Activated B cell treated with CpG ODN at 0.5 μM for 24 hours (primary cell): ENCODE measurements around the gene PAK5. TPM values are rescaled to one million over a fixed set of nuclear protein-coding genes. Genes with fewer than 3 reads are reported as not detected.

Experiments used
- ATAC-seq: fragments of 200-7000 bp; cut with Tn5 transposase; one replicate; pipeline ENCODE4 v1.10.0; 2021; ENCODE audit warnings: low read depth, mild to moderate bottlenecking, moderate library complexity
- CTCF ChIA-PET: fragments of 350-600 bp; sonication (Branson Sonifier 250); formaldehyde crosslinking; loops from one replicate; lab custom pipeline; 2021; ENCODE audit warnings: antibody characterized with exemption; lab: Charles Lee
- POLR2A ChIA-PET: fragments of 350-600 bp; sonication (Branson Sonifier 250); formaldehyde crosslinking; loops from one replicate; lab custom pipeline; 2021; ENCODE audit warnings: antibody characterized with exemption; lab: Charles Lee
- DNase-seq: peaks from one replicate; pipeline ENCODE4 v3.0.0; 2022
- H3K27ac Mint-ChIP-seq: one replicate; pipeline ENCODE4 v1.8.0; 2020; ENCODE audit warnings: mixed read lengths
- H3K27me3 Mint-ChIP-seq: one replicate; pipeline ENCODE4 v1.8.0; 2021; ENCODE audit warnings: mixed read lengths
- H3K36me3 Mint-ChIP-seq: one replicate; pipeline ENCODE4 v1.8.0; 2021; ENCODE audit warnings: low read depth, mixed read lengths
- H3K4me1 Mint-ChIP-seq: one replicate; pipeline ENCODE4 v1.8.0; 2021; ENCODE audit warnings: mixed read lengths
- H3K4me3 Mint-ChIP-seq: one replicate; pipeline ENCODE4 v1.8.0; 2020; ENCODE audit warnings: mild to moderate bottlenecking, mixed read lengths
- H3K9me3 Mint-ChIP-seq: one replicate; pipeline ENCODE4 v1.8.0; 2020; ENCODE audit warnings: mixed read lengths
- CTCF ChIP-seq: fragments of 200-600 bp; IDR thresholded peaks from one replicate; pipeline ENCODE4 v1.8.0; 2022; ENCODE audit warnings: antibody characterized with exemption, mild to moderate bottlenecking
- intact Hi-C: fragments of 100-400 bp; cut with micrococcal nuclease; formaldehyde crosslinking; loops from one replicate; pipeline ENCODE4 v1.15.1; 2024
- total RNA-seq: library from RNA; stranded (reverse); gene quantifications from 2 replicates; pipeline ENCODE4 v1.2.3, GENCODE V29; 2022

Gene PAK5
- total RNA-seq, 1 donor from 2014 or later, result not detected

- Mint-ChIP-seq H3K27me3 (peaks cover 2% of the 10 kb centered on the region), H3K4me3 (no peak overlapping the region), H3K4me1 (peaks cover 3% of the 10 kb centered on the region), H3K9me3 (peaks cover 4% of the 10 kb centered on the region), H3K36me3 (no peaks in the 10 kb centered on the region), H3K27ac (no peak overlapping the region)
- intact Hi-C loops, result loop anchor here (1.0 kb wide), 2 partner anchors 142 to 202 kb away; no protein-coding TSS in a partner anchor
- DNase-seq (no peak), ATAC-seq (no peak)
- ChIA-PET POLR2A (no interaction called here), CTCF (interaction anchor here (1.1 to 6.0 kb wide), 4 partner anchors 14 to 203 kb away, joined by 4 to 81 read pairs (median 6); no protein-coding TSS in a partner anchor)
- TF ChIP-seq CTCF, result no peak
Measured at GRCh38 chr20:9610665-9611064, 228.2 kb downstream of the PAK5 start.

- Mint-ChIP-seq H3K27me3 (peaks cover 2% of the 10 kb centered on the region), H3K4me1 (no peaks in the 10 kb centered on the region), H3K27ac (no peak overlapping the region), H3K4me3 (no peak overlapping the region), H3K36me3 (no peaks in the 10 kb centered on the region), H3K9me3 (peaks cover 1% of the 10 kb centered on the region)
- ATAC-seq (no peak), DNase-seq (no peak)
- ChIA-PET POLR2A (no interaction called here), CTCF (interaction anchor here (0.8 to 6.0 kb wide), 7 partner anchors 13 to 202 kb away, joined by 3 to 81 read pairs (median 5); no protein-coding TSS in a partner anchor)
- TF ChIP-seq CTCF, result no peak
- intact Hi-C loops, result loop anchor here (1.0 kb wide), 2 partner anchors 142 to 202 kb away; no protein-coding TSS in a partner anchor
Measured at GRCh38 chr20:9609887-9610502, 228.9 kb downstream of the PAK5 start.

- intact Hi-C loops, result no loop called here
- ChIA-PET CTCF (interaction anchor here (6.0 kb wide), 1 partner anchor 201 kb away, joined by 81 read pairs; no protein-coding TSS in a partner anchor), POLR2A (no interaction called here)
- Mint-ChIP-seq H3K36me3 (no peaks in the 10 kb centered on the region), H3K4me3 (no peak overlapping the region), H3K4me1 (no peaks in the 10 kb centered on the region), H3K9me3 (no peaks in the 10 kb centered on the region), H3K27ac (no peak overlapping the region), H3K27me3 (peaks cover 7% of the 10 kb centered on the region)
- no peak for ATAC-seq
- DNase-seq, result no peak
- no peak for TF ChIP-seq CTCF
Measured at GRCh38 chr20:9608639-9609340, 230.1 kb downstream of the PAK5 start.

- CTCF ChIA-PET, result interaction anchor here (1.1 kb wide), 1 partner anchor 14 kb away, joined by 3 read pairs; no protein-coding TSS in a partner anchor
- no peak for DNase-seq
- Mint-ChIP-seq H3K27me3 (peaks cover 22% of the 10 kb centered on the region), H3K4me1 (no peaks in the 10 kb centered on the region), H3K4me3 (no peak overlapping the region), H3K36me3 (no peaks in the 10 kb centered on the region), H3K9me3 (no peaks in the 10 kb centered on the region), H3K27ac (no peak overlapping the region)
- intact Hi-C loops, result no loop called here
- no peak for TF ChIP-seq CTCF
- ATAC-seq, result no peak
- POLR2A ChIA-PET, result no interaction called here
Measured at GRCh38 chr20:9602847-9603183, 236.1 kb downstream of the PAK5 start.

- no peak for TF ChIP-seq CTCF
- H3K9me3 Mint-ChIP-seq, result no peaks in the 10 kb centered on the region
- ChIA-PET POLR2A (no interaction called here), CTCF (no interaction called here)
- H3K36me3 Mint-ChIP-seq, result no peaks in the 10 kb centered on the region
- no peaks in the 10 kb centered on the region for H3K4me1 Mint-ChIP-seq
- H3K27me3 Mint-ChIP-seq, result peaks cover 22% of the 10 kb centered on the region
- no peak overlapping the region for H3K4me3 Mint-ChIP-seq
- ATAC-seq (no peak), DNase-seq (no peak)
- no peak overlapping the region for H3K27ac Mint-ChIP-seq
- intact Hi-C loops, result no loop called here
Measured at GRCh38 chr20:9600562-9600961, 238.3 kb downstream of the PAK5 start.
